WERI-Rb-1 (cell line): ENCODE results near the gene GAK.

Source experiments
- DNase-seq: peaks from one replicate; pipeline ENCODE4 v3.0.0-alpha.2; 2020
- H3K27ac ChIP-seq: fragments of 250-450 bp; sonication (Bioruptor Pico); 2 replicates; pipeline ENCODE4 v1.5.1; 2020; ENCODE audit warnings: mild to moderate bottlenecking, moderate library complexity
- H3K27me3 ChIP-seq: fragments of 250-450 bp; sonication (Bioruptor Pico); 2 replicates; pipeline ENCODE4 v1.5.1; 2021; ENCODE audit warnings: mild to moderate bottlenecking, low read depth, moderate library complexity; ENCODE audit not compliant: insufficient read depth, severe bottlenecking
- H3K36me3 ChIP-seq: fragments of 250-450 bp; sonication (Bioruptor Pico); 2 replicates; pipeline ENCODE4 v1.5.1; 2020; ENCODE audit warnings: mild to moderate bottlenecking, moderate library complexity
- H3K4me3 ChIP-seq: 2 replicates; pipeline ENCODE4 v1.5.1; 2011; ENCODE audit warnings: low read depth, mild to moderate bottlenecking, control low read depth, low read length
- H3K9me3 ChIP-seq: fragments of 250-450 bp; sonication (Bioruptor Pico); 2 replicates; pipeline ENCODE4 v1.5.1; 2021; ENCODE audit warnings: mild to moderate bottlenecking, moderate library complexity; ENCODE audit not compliant: severe bottlenecking
- CTCF ChIP-seq: IDR thresholded peaks from 2 replicates; pipeline ENCODE4 v1.5.1; 2011; ENCODE audit warnings: low read depth, mild to moderate bottlenecking, control low read depth, inconsistent platforms, low read length

The GAK gene

GRCh38 chr4:865572-865971, 66.5 kb downstream of the GAK start:
- DNase-seq, result no peak
- no peak overlapping the region for H3K27ac ChIP-seq

GRCh38 chr4:865121-865465, 67.0 kb downstream of the GAK start:
- no peaks in the 10 kb centered on the region for H3K27me3 ChIP-seq
- H3K27ac ChIP-seq, result no peak overlapping the region
- DNase-seq, result no peak
- H3K36me3 ChIP-seq, result peaks cover 77% of the 10 kb centered on the region
- no peak for TF ChIP-seq CTCF
- H3K4me3 ChIP-seq, result no peak overlapping the region
- H3K9me3 ChIP-seq, result peaks cover 9% of the 10 kb centered on the region

More at GRCh38 chr4:865572-865971, 66.5 kb downstream of the GAK start:
- peaks cover 9% of the 10 kb centered on the region for H3K9me3 ChIP-seq
- TF ChIP-seq CTCF, result no peak
- no peaks in the 10 kb centered on the region for H3K27me3 ChIP-seq
- H3K36me3 ChIP-seq, result peaks cover 79% of the 10 kb centered on the region
- H3K4me3 ChIP-seq, result no peak overlapping the region

- no peak for TF ChIP-seq CTCF
- no peak overlapping the region for H3K27ac ChIP-seq
- no peak overlapping the region for H3K4me3 ChIP-seq
- H3K27me3 ChIP-seq, result no peaks in the 10 kb centered on the region
- peaks cover 9% of the 10 kb centered on the region for H3K9me3 ChIP-seq
- no peak for DNase-seq
- peaks cover 74% of the 10 kb centered on the region for H3K36me3 ChIP-seq
Observed at GRCh38 chr4:864456-865120, 67.5 kb downstream of the GAK start.

- Histone ChIP-seq H3K27ac (no peak overlapping the region), H3K4me3 (no peak overlapping the region), H3K27me3 (no peaks in the 10 kb centered on the region), H3K9me3 (peaks cover 9% of the 10 kb centered on the region), H3K36me3 (peaks cover 82% of the 10 kb centered on the region)
- DNase-seq, result no peak
- TF ChIP-seq CTCF, result no peak
Observed at GRCh38 chr4:860561-860960, 71.6 kb downstream of the GAK start.

- H3K4me3 ChIP-seq, result no peak overlapping the region
- H3K27me3 ChIP-seq, result no peaks in the 10 kb centered on the region
- TF ChIP-seq CTCF, result no peak
- H3K27ac ChIP-seq, result no peak overlapping the region
- peaks cover 75% of the 10 kb centered on the region for H3K36me3 ChIP-seq
- DNase-seq, result no peak
- peaks cover 9% of the 10 kb centered on the region for H3K9me3 ChIP-seq
Observed at GRCh38 chr4:859496-859895, 72.6 kb downstream of the GAK start.

GRCh38 chr4:858831-859451, 73.2 kb downstream of the GAK start:
- no peak overlapping the region for H3K27ac ChIP-seq
- H3K36me3 ChIP-seq, result peaks cover 75% of the 10 kb centered on the region
- no peak for TF ChIP-seq CTCF
- no peaks in the 10 kb centered on the region for H3K27me3 ChIP-seq
- no peak overlapping the region for H3K4me3 ChIP-seq
- peaks cover 9% of the 10 kb centered on the region for H3K9me3 ChIP-seq
- no peak for DNase-seq
